Esophagus muscularis mucosa (tissue), 4 donors: ENCODE results near the gene DCN. TPM values are rescaled to one million over a fixed set of nuclear protein-coding genes. Genes with fewer than 3 reads are reported as not detected.
A peak's percentile ranks its signal among the peaks of the same experiment; 100 is the strongest.

Experiments used
- DNase-seq: peaks from one replicate; pipeline ENCODE4 v3.0.0-alpha.2; 2017; ENCODE audit errors: extremely low spot score
- H3K27ac ChIP-seq, 4 donors: fragments of 200-600 bp; sonication (generic); replicated peaks in 1 of 4; 1 replicate in 3 of 4; 2 replicates in 1 of 4; pipeline ENCODE4 v1.5.1; 2016 to 2019; ENCODE audit warnings: mild to moderate bottlenecking in 1 of 4
- H3K27me3 ChIP-seq, 4 donors: fragments of 200-600 bp; sonication (generic); one replicate each; pipeline versions ENCODE4 v1.5.1 to v1.6.0; 2016 to 2019
- H3K36me3 ChIP-seq, 4 donors: fragments of 200-600 bp; sonication (generic); one replicate each; pipeline ENCODE4 v1.5.1; 2016 to 2019
- H3K4me1 ChIP-seq, 4 donors: fragments of 200-600 bp; sonication (generic); one replicate each; pipeline ENCODE4 v1.5.1; 2016 to 2019
- H3K4me3 ChIP-seq, 4 donors: fragments of 200-600 bp; sonication (generic); 1 replicate in 2 of 4; 2 replicates in 2 of 4; pipeline ENCODE4 v1.5.1; 2016 to 2019; ENCODE audit warnings: mild to moderate bottlenecking in 4 of 4, moderate library complexity in 1 of 4
- H3K9me3 ChIP-seq, 4 donors: fragments of 200-600 bp; sonication (generic); 1 replicate in 3 of 4; 2 replicates in 1 of 4; pipeline ENCODE4 v1.5.1; 2016 to 2019
- EP300 ChIP-seq: sonication (generic); formaldehyde crosslinking; IDR thresholded peaks from one replicate; pipeline ENCODE4 v1.6.1; 2017; ENCODE audit warnings: antibody characterized with exemption
- POLR2A ChIP-seq: fragments of 450-650 bp; IDR thresholded peaks from one replicate; pipeline ENCODE4 v1.6.1; 2017; ENCODE audit warnings: antibody characterized with exemption, moderate library complexity, mild to moderate bottlenecking, low read depth
- POLR2AphosphoS5 ChIP-seq, 2 donors: sonication (generic); formaldehyde crosslinking; IDR thresholded peaks; one replicate each; pipeline ENCODE4 v1.6.1; 2017; ENCODE audit warnings: antibody characterized with exemption in 2 of 2
- WGBS: methylation state at CpG from one replicate; pipeline ENCODE4 v1.1.5; 2018; 5-methylcytosine and 5-hydroxymethylcytosine counted together
- intact Hi-C: fragments of 100-400 bp; cut with DNase I; formaldehyde crosslinking; loops from one replicate; pipeline ENCODE4 v1.15.1; 2023
- total RNA-seq, 4 donors: library from RNA; depleted of rRNA; stranded (reverse); fragments of >200 nt; gene quantifications; one replicate each; pipeline versions ENCODE4 v1.1.0 to v1.2.1, GENCODE V29; 2016
- TF ChIP-seq, protein P1 (sequence below), 3 experiments: fragments of 200-600 bp in 2 of 3; fragments of 450-650 bp in 1 of 3; sonication (generic) in 2 of 3; IDR thresholded peaks; one replicate each; pipeline ENCODE4 v1.5.1; 2017 to 2019; ENCODE audit warnings: antibody characterized with exemption in 3 of 3, mild to moderate bottlenecking in 2 of 3, moderate library complexity in 1 of 3

DCN gene
- total RNA-seq, 4 donors from 2014 or later: 1,186 to 2,089 (median 1,762) TPM

DNA sequence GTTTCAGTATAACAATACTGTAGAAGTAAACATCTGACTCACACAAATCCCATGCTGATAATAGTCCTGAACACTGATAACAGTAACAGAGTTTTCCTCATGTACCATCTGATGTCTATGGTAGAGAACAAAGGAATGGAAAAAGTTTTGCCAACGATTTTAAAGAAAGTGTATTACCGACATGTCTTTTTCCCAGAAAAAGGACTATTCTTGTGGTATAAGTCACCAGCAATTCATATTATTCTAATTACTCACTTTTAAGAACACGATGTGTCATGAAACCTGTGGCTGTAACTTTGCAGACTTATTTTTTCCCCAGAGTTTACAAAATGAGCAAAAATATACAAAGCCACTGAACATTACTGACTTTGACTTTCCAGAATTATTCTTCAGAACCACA is 40.1 kb upstream of the DCN start:
- no peaks in the 10 kb centered on the region for H3K36me3 ChIP-seq
- no peaks in the 10 kb centered on the region for H3K27me3 ChIP-seq
- H3K4me1 ChIP-seq: no peaks in the 10 kb centered on the region
- no peak for DNase-seq
- peak overlapping the region in 1 of 4 donors; percentile 10 for H3K27ac ChIP-seq
- intact Hi-C loops: no loop called here
- 55% methylated on average over 3 of the region's 3 CpGs for WGBS
- H3K9me3 ChIP-seq: no peaks in the 10 kb centered on the region
- no peak for TF ChIP-seq EP300
- TF ChIP-seq, protein P1, sequence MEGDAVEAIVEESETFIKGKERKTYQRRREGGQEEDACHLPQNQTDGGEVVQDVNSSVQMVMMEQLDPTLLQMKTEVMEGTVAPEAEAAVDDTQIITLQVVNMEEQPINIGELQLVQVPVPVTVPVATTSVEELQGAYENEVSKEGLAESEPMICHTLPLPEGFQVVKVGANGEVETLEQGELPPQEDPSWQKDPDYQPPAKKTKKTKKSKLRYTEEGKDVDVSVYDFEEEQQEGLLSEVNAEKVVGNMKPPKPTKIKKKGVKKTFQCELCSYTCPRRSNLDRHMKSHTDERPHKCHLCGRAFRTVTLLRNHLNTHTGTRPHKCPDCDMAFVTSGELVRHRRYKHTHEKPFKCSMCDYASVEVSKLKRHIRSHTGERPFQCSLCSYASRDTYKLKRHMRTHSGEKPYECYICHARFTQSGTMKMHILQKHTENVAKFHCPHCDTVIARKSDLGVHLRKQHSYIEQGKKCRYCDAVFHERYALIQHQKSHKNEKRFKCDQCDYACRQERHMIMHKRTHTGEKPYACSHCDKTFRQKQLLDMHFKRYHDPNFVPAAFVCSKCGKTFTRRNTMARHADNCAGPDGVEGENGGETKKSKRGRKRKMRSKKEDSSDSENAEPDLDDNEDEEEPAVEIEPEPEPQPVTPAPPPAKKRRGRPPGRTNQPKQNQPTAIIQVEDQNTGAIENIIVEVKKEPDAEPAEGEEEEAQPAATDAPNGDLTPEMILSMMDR (IDR thresholded peaks at IDR 0.05): no peak
- H3K4me3 ChIP-seq: no peak overlapping the region

DNA sequence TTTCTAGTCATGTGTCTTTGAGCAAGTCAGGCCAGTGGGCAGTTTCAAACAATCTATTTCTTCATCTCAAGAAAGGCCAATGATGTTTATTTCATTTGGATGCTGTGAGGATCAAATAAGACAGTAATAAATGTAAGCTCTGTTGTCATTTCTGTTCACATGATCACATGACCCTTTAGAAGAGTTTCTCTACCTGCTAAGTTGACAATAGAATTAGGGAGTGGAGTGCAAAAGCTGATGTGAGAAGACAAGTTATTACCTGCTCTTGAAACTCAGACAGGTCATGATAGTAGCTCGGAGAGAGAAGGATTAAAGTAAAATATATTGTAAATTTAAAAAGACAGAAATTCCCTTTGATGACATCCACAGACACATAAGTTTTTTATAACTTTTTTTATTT is 37.3 kb upstream of the DCN start:
- H3K27ac ChIP-seq: no peak overlapping the region
- TF ChIP-seq POLR2A (no peak), EP300 (no peak), POLR2AphosphoS5 (IDR thresholded peaks at IDR 0.05) (no peak)
- TF ChIP-seq, protein P1 (IDR thresholded peaks at IDR 0.05): no peak
- intact Hi-C loops: no loop called here
- 83% methylated on average over 1 of the region's 1 CpG for WGBS
- no peaks in the 10 kb centered on the region for H3K36me3 ChIP-seq
- H3K4me1 ChIP-seq: no peaks in the 10 kb centered on the region
- no peak overlapping the region for H3K4me3 ChIP-seq
- H3K27me3 ChIP-seq: no peaks in the 10 kb centered on the region
- DNase-seq: no peak
- no peaks in the 10 kb centered on the region for H3K9me3 ChIP-seq

DNA sequence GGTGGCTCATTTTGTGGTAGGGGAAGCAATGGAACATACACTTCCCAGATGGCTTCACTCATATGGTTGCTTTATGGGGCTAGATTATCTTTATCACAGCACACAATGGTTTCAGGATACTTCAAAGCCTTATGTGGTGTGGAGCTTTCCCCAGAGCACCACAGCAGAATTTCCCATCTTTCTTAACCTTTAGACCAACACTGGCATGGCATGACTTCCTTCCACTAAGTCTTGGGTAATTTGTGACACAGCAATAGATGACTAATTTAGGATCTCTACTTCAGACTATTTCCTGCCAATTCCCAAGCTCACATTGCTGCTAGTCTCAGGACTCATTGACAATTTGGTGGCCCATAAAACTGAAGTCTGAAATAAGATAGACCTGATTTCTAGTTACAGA is 36.9 kb upstream of the DCN start:
- Histone ChIP-seq H3K27ac (no peak overlapping the region), H3K36me3 (no peaks in the 10 kb centered on the region), H3K4me1 (no peaks in the 10 kb centered on the region), H3K4me3 (no peak overlapping the region), H3K27me3 (no peaks in the 10 kb centered on the region), H3K9me3 (no peaks in the 10 kb centered on the region)
- intact Hi-C loops: no loop called here
- DNase-seq: no peak
- TF ChIP-seq EP300 (no peak), POLR2A (no peak), POLR2AphosphoS5 (IDR thresholded peaks at IDR 0.05) (no peak)
- TF ChIP-seq, protein P1 (IDR thresholded peaks at IDR 0.05): no peak

DNA sequence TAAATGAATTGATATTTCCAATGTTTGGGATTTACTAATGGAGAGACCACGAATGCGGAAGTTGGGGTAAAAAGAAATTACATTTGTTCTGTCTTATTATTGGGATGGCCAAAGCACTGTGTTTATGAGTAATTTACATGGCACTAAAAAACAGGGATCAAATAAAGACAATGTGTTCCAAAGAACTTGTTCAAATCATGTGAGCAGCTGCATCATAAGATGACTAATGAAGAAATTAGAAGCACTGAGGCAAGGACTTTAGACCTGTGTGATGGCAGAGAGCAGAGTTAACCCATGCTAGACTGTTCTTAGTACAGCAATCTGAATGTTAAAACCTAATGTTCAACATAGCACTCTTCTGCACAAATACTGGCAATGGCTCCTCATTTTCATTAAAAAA is 34.3 kb upstream of the DCN start:
- DNase-seq: no peak
- TF ChIP-seq EP300 (no peak), POLR2AphosphoS5 (IDR thresholded peaks at IDR 0.05) (no peak), POLR2A (no peak)
- TF ChIP-seq, protein P1 (IDR thresholded peaks at IDR 0.05): no peak
- Histone ChIP-seq H3K36me3 (no peaks in the 10 kb centered on the region), H3K9me3 (no peaks in the 10 kb centered on the region), H3K4me1 (no peaks in the 10 kb centered on the region), H3K27ac (no peak overlapping the region), H3K4me3 (no peak overlapping the region), H3K27me3 (no peaks in the 10 kb centered on the region)
- intact Hi-C loops: no loop called here
- WGBS: 93% methylated on average over 2 of the region's 2 CpGs

DNA sequence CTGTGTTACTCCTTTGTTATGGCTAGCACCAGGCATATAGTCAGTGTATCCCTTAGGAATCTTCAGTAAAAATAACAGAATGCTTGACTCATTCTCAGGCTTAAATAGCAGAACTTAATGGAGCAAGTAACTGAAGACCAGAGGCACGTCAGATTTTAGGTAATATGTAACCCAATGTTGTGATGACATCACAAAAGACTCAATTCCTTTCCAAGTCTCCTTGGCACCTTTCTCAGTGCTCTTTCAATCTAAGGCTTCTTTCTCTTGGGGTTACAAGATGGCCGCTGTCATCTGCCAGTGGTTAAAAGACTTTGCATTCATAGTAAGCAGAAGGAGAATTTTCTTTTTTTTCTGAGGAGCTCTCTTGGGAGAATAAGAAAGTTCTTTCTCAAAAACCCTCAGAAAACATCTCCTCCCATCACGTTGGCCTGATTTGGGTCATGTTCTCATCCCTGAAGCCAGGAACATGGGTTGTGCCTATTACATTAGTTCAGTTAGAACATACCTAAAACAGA is 33.4 kb upstream of the DCN start:
- WGBS: 62% methylated on average over 3 of the region's 3 CpGs
- Histone ChIP-seq H3K27me3 (no peaks in the 10 kb centered on the region), H3K27ac (no peak overlapping the region), H3K36me3 (no peaks in the 10 kb centered on the region), H3K4me3 (no peak overlapping the region), H3K4me1 (no peaks in the 10 kb centered on the region), H3K9me3 (no peaks in the 10 kb centered on the region)
- intact Hi-C loops: no loop called here
- no peak for DNase-seq
- TF ChIP-seq POLR2A (no peak), POLR2AphosphoS5 (IDR thresholded peaks at IDR 0.05) (peak in 1 of 2 donors; percentile 33), EP300 (no peak)
- TF ChIP-seq, protein P1 (IDR thresholded peaks at IDR 0.05): no peak
